ENCODE measurements around the gene SIGLECL1.

SIGLECL1 gene

DNA sequence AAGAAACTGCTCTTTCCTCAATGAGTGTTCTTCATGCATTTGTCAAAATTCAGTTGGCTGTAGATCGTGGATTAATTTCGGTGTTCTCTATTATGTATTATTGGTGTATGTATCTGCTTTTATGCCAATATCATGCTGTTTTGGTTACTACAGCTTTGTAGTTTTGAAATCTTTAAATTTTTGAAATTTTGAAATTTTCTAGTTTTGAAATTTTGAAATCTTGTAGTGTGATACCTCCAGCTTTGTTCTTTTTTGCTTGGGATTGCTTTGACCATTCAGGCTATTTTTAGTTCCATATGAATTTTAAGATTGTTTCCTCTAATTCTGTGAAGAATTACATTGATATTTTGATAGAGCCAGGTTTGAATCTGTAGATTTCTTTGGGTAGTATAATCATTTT, 22.9 kb upstream of the SIGLECL1 start:
- no peak overlapping the region for H3K27ac ChIP-seq
- TF ChIP-seq, protein P1, sequence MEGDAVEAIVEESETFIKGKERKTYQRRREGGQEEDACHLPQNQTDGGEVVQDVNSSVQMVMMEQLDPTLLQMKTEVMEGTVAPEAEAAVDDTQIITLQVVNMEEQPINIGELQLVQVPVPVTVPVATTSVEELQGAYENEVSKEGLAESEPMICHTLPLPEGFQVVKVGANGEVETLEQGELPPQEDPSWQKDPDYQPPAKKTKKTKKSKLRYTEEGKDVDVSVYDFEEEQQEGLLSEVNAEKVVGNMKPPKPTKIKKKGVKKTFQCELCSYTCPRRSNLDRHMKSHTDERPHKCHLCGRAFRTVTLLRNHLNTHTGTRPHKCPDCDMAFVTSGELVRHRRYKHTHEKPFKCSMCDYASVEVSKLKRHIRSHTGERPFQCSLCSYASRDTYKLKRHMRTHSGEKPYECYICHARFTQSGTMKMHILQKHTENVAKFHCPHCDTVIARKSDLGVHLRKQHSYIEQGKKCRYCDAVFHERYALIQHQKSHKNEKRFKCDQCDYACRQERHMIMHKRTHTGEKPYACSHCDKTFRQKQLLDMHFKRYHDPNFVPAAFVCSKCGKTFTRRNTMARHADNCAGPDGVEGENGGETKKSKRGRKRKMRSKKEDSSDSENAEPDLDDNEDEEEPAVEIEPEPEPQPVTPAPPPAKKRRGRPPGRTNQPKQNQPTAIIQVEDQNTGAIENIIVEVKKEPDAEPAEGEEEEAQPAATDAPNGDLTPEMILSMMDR (conservative IDR thresholded peaks at IDR 0.05), result no peak
- no peak for TF ChIP-seq ZFX (IDR thresholded peaks at IDR 0.05)

DNA sequence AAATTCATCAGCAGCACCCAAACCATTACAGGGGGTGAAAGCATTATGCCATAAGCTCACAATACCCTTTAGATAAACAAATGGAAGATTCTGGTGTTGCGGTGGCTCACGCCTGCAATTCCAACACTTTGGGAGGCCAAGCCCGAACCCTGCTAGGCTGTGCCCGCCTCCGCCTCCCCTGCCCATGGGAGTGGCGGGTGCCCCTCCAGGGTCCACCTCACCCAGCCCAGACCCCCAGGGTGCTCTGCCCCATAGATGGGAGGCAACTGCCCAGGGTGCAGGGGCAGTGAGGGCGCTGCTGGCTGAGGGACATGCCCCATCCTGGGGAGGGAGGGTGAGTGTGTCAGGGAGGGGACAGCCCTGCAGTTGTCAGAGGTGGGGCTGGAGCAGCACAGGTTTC, 10.0 kb upstream of the SIGLECL1 start:
- H3K27ac ChIP-seq, result no peak overlapping the region
- no peak for TF ChIP-seq ZFX (IDR thresholded peaks at IDR 0.05)
- TF ChIP-seq, protein P1 (conservative IDR thresholded peaks at IDR 0.05), result no peak

DNA sequence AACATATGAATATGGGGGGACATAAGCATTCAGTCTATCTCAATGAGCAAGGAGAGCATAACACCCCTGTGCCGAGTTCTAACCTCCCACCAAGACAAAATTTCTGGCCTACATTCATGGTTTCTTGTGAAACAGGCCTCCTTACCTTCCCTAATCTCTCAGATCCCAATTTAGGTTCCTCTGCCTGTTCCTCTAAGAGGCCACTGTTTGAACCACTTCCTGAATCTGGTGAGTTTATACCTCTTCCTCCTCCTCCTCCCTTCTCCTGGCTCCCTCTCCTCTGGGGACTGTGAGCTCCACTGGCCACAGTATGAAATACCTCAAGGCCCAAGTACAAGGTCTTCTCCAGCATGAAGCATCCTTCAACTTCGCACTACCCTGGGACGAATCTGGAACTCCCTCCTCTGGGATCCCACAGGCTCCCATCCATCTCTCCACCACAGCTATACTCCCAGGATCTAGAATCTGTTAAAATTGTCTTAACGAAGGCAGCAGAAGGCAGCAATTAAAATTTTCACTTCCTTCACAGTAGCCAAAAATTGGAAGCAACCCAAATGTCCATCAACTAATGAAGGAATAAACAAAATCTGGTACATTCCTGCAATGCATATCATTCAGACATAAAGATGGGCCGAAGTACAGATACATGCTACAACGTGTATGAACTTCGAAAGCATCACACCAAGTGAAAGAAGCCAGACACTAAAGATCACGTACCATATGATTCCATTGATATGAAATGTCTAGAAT, 7.8 kb upstream of the SIGLECL1 start:
- TF ChIP-seq ZFX (IDR thresholded peaks at IDR 0.05), result no peak
- TF ChIP-seq, protein P1 (conservative IDR thresholded peaks at IDR 0.05), result no peak
- H3K27ac ChIP-seq, result no peak overlapping the region

DNA sequence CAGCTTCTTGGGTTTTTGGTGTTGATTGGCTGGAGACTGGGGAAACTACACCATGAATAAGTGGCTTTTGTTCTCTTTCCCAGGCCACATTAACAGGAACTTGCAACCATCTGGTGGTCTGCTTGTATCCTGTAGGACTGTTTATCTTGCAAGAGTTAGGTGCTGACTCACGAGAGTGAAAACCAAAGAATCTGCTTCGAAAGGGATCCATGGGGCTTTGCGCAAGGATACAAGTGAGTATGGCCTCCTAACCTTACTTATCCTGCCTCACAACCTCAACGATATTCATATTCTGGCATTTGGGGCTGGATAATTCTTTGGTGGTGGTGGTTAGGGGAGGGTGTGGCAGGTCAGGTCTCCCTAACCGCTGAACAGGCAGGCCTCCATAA, 4.7 kb upstream of the SIGLECL1 start:
- TF ChIP-seq, protein P1 (conservative IDR thresholded peaks at IDR 0.05), result no peak
- no peak for TF ChIP-seq ZFX (IDR thresholded peaks at IDR 0.05)
- no peak overlapping the region for H3K27ac ChIP-seq

DNA sequence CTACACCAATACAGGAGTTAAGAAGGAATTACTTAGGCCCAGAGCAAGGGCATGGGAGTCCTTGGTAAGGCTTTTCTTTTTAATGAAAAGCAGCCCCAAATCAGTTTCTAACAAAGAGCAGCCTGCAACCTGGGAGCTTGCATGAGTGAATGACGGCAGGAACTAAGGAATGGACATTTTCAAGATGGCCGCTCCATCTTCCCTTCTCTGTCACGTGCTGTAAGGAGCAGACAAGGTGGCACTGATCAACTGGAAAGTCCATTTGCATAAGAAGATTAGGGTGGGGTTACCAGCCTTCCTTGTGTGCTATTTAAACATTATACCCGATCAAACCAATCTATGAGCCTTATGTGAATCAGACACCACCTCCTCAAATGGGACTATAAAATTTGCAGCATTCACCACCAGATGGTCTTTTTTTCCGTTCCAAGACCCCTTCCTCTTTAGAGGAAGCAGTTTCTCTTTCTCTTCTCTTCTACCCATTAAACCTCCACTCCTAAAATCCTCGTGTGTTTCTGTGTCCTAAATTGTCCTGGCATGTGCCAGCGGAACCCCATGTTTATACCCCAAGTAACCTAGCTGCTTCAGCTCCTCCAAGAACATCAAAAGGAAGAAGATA, 2.8 kb upstream of the SIGLECL1 start:
- TF ChIP-seq ZFX (IDR thresholded peaks at IDR 0.05), result no peak
- TF ChIP-seq, protein P1 (conservative IDR thresholded peaks at IDR 0.05), result no peak

DNA sequence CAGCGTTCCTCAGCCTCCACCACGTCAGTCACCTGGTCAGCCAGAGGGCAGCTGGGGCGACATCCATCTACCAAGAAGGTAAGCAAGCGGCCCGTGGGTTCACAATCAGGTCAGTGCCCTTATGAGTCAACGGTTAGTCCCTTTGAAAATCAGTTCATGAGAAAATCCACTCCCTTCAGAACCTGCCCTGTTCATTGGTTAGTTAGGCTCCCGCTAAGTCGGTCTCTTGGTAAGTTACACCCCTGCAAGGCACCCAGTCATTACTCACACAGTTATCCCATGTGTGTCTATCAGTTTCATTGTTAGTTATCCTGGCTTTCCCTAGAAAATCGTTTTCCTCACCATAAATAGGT, 564 bp downstream of the SIGLECL1 start:
- TF ChIP-seq ZFX (IDR thresholded peaks at IDR 0.05), result no peak
- TF ChIP-seq, protein P1 (conservative IDR thresholded peaks at IDR 0.05), result no peak
- no peak overlapping the region for H3K27ac ChIP-seq

More for the DNA sequence above, 2.8 kb upstream of the SIGLECL1 start:
- H3K27ac ChIP-seq, result no peak overlapping the region

DNA sequence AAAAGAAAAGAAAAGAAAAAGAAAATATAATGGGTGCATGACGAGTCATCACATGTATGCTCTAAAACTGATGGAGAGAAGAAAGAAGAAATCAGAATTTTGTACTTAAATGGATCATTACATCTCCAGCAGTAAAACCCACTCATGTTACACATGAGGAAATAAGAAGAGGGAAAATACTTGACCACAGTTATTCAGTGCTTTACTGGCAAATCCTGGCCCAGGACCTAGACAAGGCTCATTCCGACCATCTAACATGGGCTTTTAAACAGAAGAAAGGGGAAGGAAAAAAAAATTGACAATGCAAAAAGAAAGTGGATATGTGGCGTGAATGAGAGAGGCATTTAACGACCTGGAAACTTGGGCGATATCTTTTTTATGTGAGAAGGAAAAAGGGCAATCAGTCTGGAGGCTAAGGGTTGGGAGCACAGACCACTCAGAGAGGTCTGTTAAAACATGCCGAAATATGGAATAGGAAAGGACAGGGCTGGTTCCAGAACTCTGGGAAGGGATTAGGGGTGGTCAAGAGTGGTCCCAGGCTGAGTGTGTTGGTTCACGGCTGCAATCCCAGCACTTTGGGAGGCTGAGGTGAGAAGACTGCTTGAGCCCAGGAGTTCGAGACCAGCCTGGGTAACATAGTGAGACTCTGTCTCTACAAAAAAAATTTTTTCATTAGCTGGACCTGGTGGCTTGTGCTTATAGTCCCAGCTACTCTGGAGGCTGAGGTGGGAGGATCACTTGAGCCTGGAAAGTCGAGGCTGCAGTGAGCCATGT, 1.6 kb downstream of the SIGLECL1 start:
- TF ChIP-seq, protein P1 (conservative IDR thresholded peaks at IDR 0.05), result no peak
- no peak for TF ChIP-seq ZFX (IDR thresholded peaks at IDR 0.05)

More for the DNA sequence above, 1.6 kb downstream of the SIGLECL1 start:
- no peak overlapping the region for H3K27ac ChIP-seq

Data from C4-2B (cell line).